GM18870 (cell line): ENCODE results near the gene CYGB.

Experiments used
- ATAC-seq: cut with Tn5 transposase; IDR thresholded peaks from one replicate; pipeline ENCODE4 v1.9.1; 2021; ENCODE audit warnings: moderate library complexity; ENCODE audit not compliant: unreplicated experiment

CYGB gene

GRCh38 chr17:76551685-76552084 is 14.2 kb upstream of the CYGB start:
- no peak for ATAC-seq

GRCh38 chr17:76550712-76551615 is 13.5 kb upstream of the CYGB start:
- ATAC-seq: no peak

- no peak for ATAC-seq
Observed at GRCh38 chr17:76549539-76549938, 12.0 kb upstream of the CYGB start.

- no peak for ATAC-seq
Observed at GRCh38 chr17:76549215-76549518, 11.7 kb upstream of the CYGB start.

GRCh38 chr17:76548378-76549214 is 11.1 kb upstream of the CYGB start:
- no peak for ATAC-seq

GRCh38 chr17:76547642-76548202 is 10.2 kb upstream of the CYGB start:
- no peak for ATAC-seq

- ATAC-seq: no peak
Observed at GRCh38 chr17:76547183-76547641, 9.7 kb upstream of the CYGB start.

GRCh38 chr17:76546556-76547182 is 9.2 kb upstream of the CYGB start:
- no peak for ATAC-seq

GRCh38 chr17:76545918-76546555 is 8.5 kb upstream of the CYGB start:
- ATAC-seq: no peak

- ATAC-seq: no peak
Observed at GRCh38 chr17:76544546-76545365, 7.2 kb upstream of the CYGB start.

- ATAC-seq: no peak
Observed at GRCh38 chr17:76543826-76544545, 6.5 kb upstream of the CYGB start.

GRCh38 chr17:76543482-76543825 is 5.9 kb upstream of the CYGB start:
- no peak for ATAC-seq

- no peak for ATAC-seq
Observed at GRCh38 chr17:76542984-76543383, 5.5 kb upstream of the CYGB start.

GRCh38 chr17:76542566-76542971 is 5.1 kb upstream of the CYGB start:
- ATAC-seq: no peak

GRCh38 chr17:76541739-76542454 is 4.4 kb upstream of the CYGB start:
- no peak for ATAC-seq

GRCh38 chr17:76540381-76541300 is 3.1 kb upstream of the CYGB start:
- no peak for ATAC-seq

GRCh38 chr17:76539631-76540271 is 2.2 kb upstream of the CYGB start, which contains the start of gene PRCD:
Gene PRCD, plus strand, starts transcription at chr17:76540044. Its CDS starts 98 bp downstream, at chr17:76540142.
- ATAC-seq: no peak
